HEK293 (cell line): ENCODE results near the gene HSPB8.

Source experiments
- CTCF ChIA-PET: fragments of 350-600 bp; formaldehyde crosslinking; extraction: SDS; loops from one replicate; lab custom pipeline; 2021; ENCODE audit warnings: antibody characterized with exemption; lab: Yijun Ruan, JAX
- POLR2A ChIA-PET: fragments of 300-600 bp; formaldehyde crosslinking; extraction: SDS; loops from one replicate; lab custom pipeline; 2020; ENCODE audit warnings: antibody characterized with exemption, inconsistent platforms; lab: Yijun Ruan, JAX
- H3K27ac ChIP-seq: fragments of 200-500 bp; sonication (Bioruptor generic); 2 replicates; pipeline ENCODE4 v1.5.1; 2014; ENCODE audit warnings: low read depth, low read length, control low read depth, inconsistent platforms; ENCODE audit errors: extremely low read depth
- H3K36me3 ChIP-seq, 2 experiments: fragments of 200-500 bp in 1 of 2; sonication (Bioruptor generic) in 1 of 2; 1 replicate in 1 of 2; 2 replicates in 1 of 2; pipeline ENCODE4 v1.5.1; 2014 to 2017; ENCODE audit warnings: inconsistent platforms in 2 of 2, low read length in 2 of 2; ENCODE audit not compliant: control insufficient read depth in 2 of 2, insufficient read depth in 1 of 2
- H3K4me1 ChIP-seq: fragments of 200-500 bp; sonication (Bioruptor generic); 2 replicates; pipeline ENCODE4 v1.5.1; 2014; ENCODE audit warnings: mild to moderate bottlenecking, low read length, inconsistent platforms; ENCODE audit not compliant: control insufficient read depth, insufficient read depth
- H3K4me3 ChIP-seq: 2 replicates; pipeline ENCODE4 v1.5.1; 2011; ENCODE audit warnings: low read depth, mild to moderate bottlenecking, control low read depth, low read length, moderate library complexity
- H3K9me3 ChIP-seq: fragments of 200-500 bp; sonication (Bioruptor generic); 2 replicates; pipeline ENCODE4 v1.5.1; 2014; ENCODE audit warnings: low read depth, low read length, inconsistent platforms; ENCODE audit not compliant: control insufficient read depth, insufficient read depth
- KLF1 ChIP-seq: fragments of 450-650 bp; formaldehyde crosslinking; IDR thresholded peaks from 2 replicates; pipeline ENCODE4 v1.5.1; 2016; ENCODE audit warnings: missing biosample characterization, missing genetic modification characterization
- KLF7 ChIP-seq: fragments of 450-650 bp; formaldehyde crosslinking; IDR thresholded peaks from 2 replicates; pipeline ENCODE4 v1.5.1; 2016; ENCODE audit warnings: missing biosample characterization, missing genetic modification characterization, borderline replicate concordance
- MEIS1 ChIP-seq: sonication (generic); formaldehyde crosslinking; IDR thresholded peaks from 2 replicates; pipeline ENCODE4 v1.8.1; 2022; ENCODE audit warnings: missing genetic modification reagents, mild to moderate bottlenecking, borderline replicate concordance
- TRIM28 ChIP-seq: IDR thresholded peaks from 2 replicates; pipeline ENCODE4 v1.6.1; 2011; ENCODE audit warnings: low read length, control low read depth, borderline replicate concordance
- WT1 ChIP-seq: fragments of 450-650 bp; formaldehyde crosslinking; IDR thresholded peaks from 2 replicates; pipeline ENCODE4 v1.5.1; 2016; ENCODE audit warnings: missing biosample characterization, missing genetic modification characterization
- ZNF148 ChIP-seq: fragments of 450-650 bp; formaldehyde crosslinking; IDR thresholded peaks from 2 replicates; pipeline ENCODE4 v1.5.0; 2017; ENCODE audit warnings: missing biosample characterization, missing genetic modification characterization, borderline replicate concordance
- ZNF16 ChIP-seq: fragments of 450-650 bp; formaldehyde crosslinking; IDR thresholded peaks from 2 replicates; pipeline ENCODE4 v1.5.1; 2016; ENCODE audit warnings: low read depth, missing biosample characterization, missing genetic modification characterization
- ZNF211 ChIP-seq: fragments of 450-650 bp; formaldehyde crosslinking; IDR thresholded peaks from 2 replicates; pipeline ENCODE4 v1.5.1; 2016; ENCODE audit warnings: low read depth, missing biosample characterization, missing genetic modification characterization
- ZNF248 ChIP-seq: fragments of 450-650 bp; formaldehyde crosslinking; IDR thresholded peaks from 2 replicates; pipeline ENCODE4 v1.5.1; 2017; ENCODE audit warnings: missing biosample characterization, missing genetic modification characterization
- ZNF292 ChIP-seq: fragments of 450-650 bp; formaldehyde crosslinking; IDR thresholded peaks from 2 replicates; pipeline ENCODE4 v1.5.1; 2016; ENCODE audit warnings: low read depth, missing biosample characterization, missing genetic modification characterization, borderline replicate concordance
- ZNF335 ChIP-seq: fragments of 450-650 bp; formaldehyde crosslinking; conservative IDR thresholded peaks from 2 replicates; pipeline ENCODE4 v1.5.1; 2016; ENCODE audit warnings: missing biosample characterization, missing genetic modification characterization
- ZNF350 ChIP-seq: fragments of 450-650 bp; formaldehyde crosslinking; IDR thresholded peaks from 2 replicates; pipeline ENCODE4 v1.5.0; 2017; ENCODE audit warnings: missing biosample characterization, mild to moderate bottlenecking, missing genetic modification characterization
- ZNF354C ChIP-seq: fragments of 450-650 bp; formaldehyde crosslinking; IDR thresholded peaks from 2 replicates; pipeline ENCODE4 v1.5.1; 2016; ENCODE audit warnings: missing biosample characterization, missing genetic modification characterization, low read depth, borderline replicate concordance
- ZNF394 ChIP-seq: fragments of 450-650 bp; formaldehyde crosslinking; IDR thresholded peaks from 2 replicates; pipeline ENCODE4 v1.5.1; 2016; ENCODE audit warnings: missing biosample characterization, missing genetic modification characterization, mild to moderate bottlenecking, moderate library complexity, borderline replicate concordance
- ZNF530 ChIP-seq: fragments of 450-650 bp; formaldehyde crosslinking; IDR thresholded peaks from 2 replicates; pipeline ENCODE4 v1.5.1; 2016; ENCODE audit warnings: low read depth, missing biosample characterization, missing genetic modification characterization
- ZNF544 ChIP-seq: fragments of 450-650 bp; formaldehyde crosslinking; IDR thresholded peaks from 2 replicates; pipeline ENCODE4 v1.5.0; 2017; ENCODE audit warnings: missing biosample characterization, missing genetic modification characterization
- ZNF548 ChIP-seq: fragments of 450-650 bp; formaldehyde crosslinking; IDR thresholded peaks from 2 replicates; pipeline ENCODE4 v1.5.1; 2016; ENCODE audit warnings: missing biosample characterization, missing genetic modification characterization
- ZNF555 ChIP-seq: fragments of 450-650 bp; formaldehyde crosslinking; conservative IDR thresholded peaks from 2 replicates; pipeline ENCODE4 v1.5.1; 2017; ENCODE audit warnings: missing biosample characterization, mild to moderate bottlenecking, missing genetic modification characterization, inconsistent platforms
- ZNF692 ChIP-seq: fragments of 450-650 bp; formaldehyde crosslinking; IDR thresholded peaks from 2 replicates; pipeline ENCODE4 v1.5.1; 2016; ENCODE audit warnings: missing biosample characterization, missing genetic modification characterization

Gene HSPB8

GRCh38 chr12:119198440-119198839 lies 19.7 kb downstream of the HSPB8 start:
- Histone ChIP-seq H3K9me3 (no peaks in the 10 kb centered on the region), H3K27ac (no peak overlapping the region), H3K4me3 (no peak overlapping the region), H3K36me3 (peaks cover 0 to 14% of the 10 kb centered on the region in 2 experiments; a peak in 1 of 3 replicates), H3K4me1 (no peaks in the 10 kb centered on the region)
- POLR2A ChIA-PET = no interaction called here
- CTCF ChIA-PET = interaction anchor here (0.6 kb wide), 1 partner anchor 205 kb away, joined by 3 read pairs; no protein-coding TSS in a partner anchor
- no peak for TF ChIP-seq ZNF354C (tag by site-specific recombination)
- no peak for TF ChIP-seq KLF7 (tag by site-specific recombination)

- no peaks in the 10 kb centered on the region for H3K9me3 ChIP-seq
- no peaks in the 10 kb centered on the region for H3K36me3 ChIP-seq
- no peaks in the 10 kb centered on the region for H3K4me1 ChIP-seq
- CTCF ChIA-PET = no interaction called here
- POLR2A ChIA-PET = no interaction called here
- H3K27ac ChIP-seq = no peak overlapping the region
- no peak for TF ChIP-seq ZNF211 (tag by site-specific recombination)
- no peak for TF ChIP-seq ZNF548 (tag by site-specific recombination)
- no peak for TF ChIP-seq ZNF148 (tag by site-specific recombination)
- TF ChIP-seq ZNF292 (tag by site-specific recombination) = no peak
- TF ChIP-seq ZNF544 = no peak
- TF ChIP-seq ZNF335 (tag by site-specific recombination) = no peak
- no peak for TF ChIP-seq ZNF530 (tag by site-specific recombination)
- TF ChIP-seq ZNF555 (tag by site-specific recombination) = no peak
- no peak for TF ChIP-seq MEIS1 (CRISPR knock-in tag)
- no peak for TF ChIP-seq WT1
- no peak overlapping the region for H3K4me3 ChIP-seq
Measured at GRCh38 chr12:119200601-119201000, 21.9 kb downstream of the HSPB8 start.

GRCh38 chr12:119201789-119202543 lies 23.2 kb downstream of the HSPB8 start:
- TF ChIP-seq TRIM28 (no peak), ZNF16 (tag by site-specific recombination) (no peak), ZNF248 (no peak), ZNF692 (tag by site-specific recombination) (no peak), ZNF350 (no peak), KLF1 (tag by site-specific recombination) (no peak), ZNF292 (tag by site-specific recombination) (no peak), ZNF394 (tag by site-specific recombination) (no peak)
- ChIA-PET CTCF (no interaction called here), POLR2A (no interaction called here)
- H3K4me3 ChIP-seq = no peak overlapping the region
- H3K27ac ChIP-seq = no peak overlapping the region
- H3K9me3 ChIP-seq = no peaks in the 10 kb centered on the region
- H3K36me3 ChIP-seq = no peaks in the 10 kb centered on the region
- no peaks in the 10 kb centered on the region for H3K4me1 ChIP-seq
